HG03520 (cell line): Measurements from ENCODE around the gene ITPR3.

Source experiments
- ATAC-seq: cut with Tn5 transposase; IDR thresholded peaks from one replicate; pipeline ENCODE4 v1.9.1; 2021; ENCODE audit warnings: mild to moderate bottlenecking, moderate library complexity; ENCODE audit not compliant: unreplicated experiment

Gene ITPR3

DNA sequence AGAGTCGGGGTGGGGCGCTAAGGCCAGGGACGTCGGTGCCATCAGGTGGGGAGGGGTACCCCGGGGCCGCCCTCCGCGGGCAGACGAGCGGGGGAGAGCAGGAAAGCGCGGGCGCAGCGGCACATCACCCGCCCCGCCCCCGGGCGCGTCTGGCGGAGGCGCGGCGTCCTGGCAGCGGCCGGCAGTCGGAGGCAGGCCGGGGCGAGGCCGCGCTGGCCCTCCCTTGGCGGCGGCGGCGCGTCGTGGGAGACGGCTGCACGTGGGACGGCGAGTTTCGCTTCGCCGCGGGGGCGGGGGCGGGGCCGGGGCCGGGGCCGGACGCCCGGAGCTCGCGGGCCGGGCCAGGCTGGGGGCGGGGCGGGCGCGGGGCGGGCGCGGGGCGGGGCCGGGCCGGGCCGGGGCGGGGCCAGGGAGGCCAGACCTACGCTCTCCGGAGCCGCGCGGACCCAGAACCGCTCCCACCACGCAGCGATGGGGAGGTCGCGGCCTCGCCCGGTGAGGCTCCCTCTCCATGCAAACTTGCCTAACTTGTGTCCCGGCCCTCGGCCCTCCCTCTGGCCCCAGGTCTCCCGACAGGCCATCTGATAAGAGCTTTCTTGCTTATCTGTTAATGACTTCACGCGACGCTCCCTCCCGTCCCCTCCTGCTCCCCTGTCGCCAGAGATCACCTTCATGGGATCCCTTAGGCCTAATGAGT, 12.5 kb downstream of the ITPR3 start:
- ATAC-seq, result peak; percentile 52

DNA sequence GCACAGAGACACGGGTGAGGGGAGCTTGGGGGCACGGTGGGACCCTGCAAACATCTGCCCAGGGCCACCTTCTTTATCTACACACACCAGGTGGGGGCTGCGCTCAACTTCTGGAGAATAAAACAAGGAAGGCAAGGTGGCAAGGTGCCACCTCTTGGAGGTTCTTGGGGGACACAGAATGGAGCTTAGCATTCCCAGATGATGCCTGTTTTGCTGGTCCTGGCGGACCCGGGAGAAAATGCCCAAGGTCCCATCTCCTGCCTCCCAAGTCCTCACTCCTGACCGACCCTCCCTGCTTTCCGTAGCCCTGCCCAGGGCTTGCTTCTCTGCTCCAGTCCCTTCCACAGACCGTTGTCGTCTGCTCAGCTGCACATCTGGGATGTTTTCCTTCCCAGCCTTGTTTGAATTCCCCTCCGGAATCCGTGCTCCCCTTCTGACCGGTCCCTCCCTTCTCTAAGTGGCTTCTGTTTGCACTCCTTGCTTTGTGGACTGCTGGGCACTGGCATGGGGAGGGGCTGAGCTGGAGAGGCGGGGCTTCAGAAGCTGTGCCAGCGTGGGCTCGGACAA, 13.1 kb downstream of the ITPR3 start:
- no peak for ATAC-seq

DNA sequence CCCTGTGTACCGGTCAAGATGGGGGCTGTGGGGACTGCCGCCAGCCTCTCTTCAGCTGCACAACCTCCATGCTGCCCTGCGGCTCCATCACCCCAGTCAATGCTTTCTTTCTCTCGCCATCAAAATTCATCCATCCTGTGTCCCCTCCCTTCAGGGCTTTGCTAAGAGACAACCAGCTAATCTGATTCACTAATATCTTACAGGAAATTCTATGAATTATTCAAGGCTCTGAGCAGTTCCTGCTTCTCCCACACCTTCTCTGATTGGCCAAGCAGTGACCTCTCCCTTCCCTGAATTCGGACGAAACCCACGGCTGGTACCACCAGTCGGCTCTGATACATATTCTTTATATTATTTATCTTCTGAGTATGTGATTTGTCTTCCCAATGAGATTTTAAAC, 13.8 kb downstream of the ITPR3 start:
- no peak for ATAC-seq

DNA sequence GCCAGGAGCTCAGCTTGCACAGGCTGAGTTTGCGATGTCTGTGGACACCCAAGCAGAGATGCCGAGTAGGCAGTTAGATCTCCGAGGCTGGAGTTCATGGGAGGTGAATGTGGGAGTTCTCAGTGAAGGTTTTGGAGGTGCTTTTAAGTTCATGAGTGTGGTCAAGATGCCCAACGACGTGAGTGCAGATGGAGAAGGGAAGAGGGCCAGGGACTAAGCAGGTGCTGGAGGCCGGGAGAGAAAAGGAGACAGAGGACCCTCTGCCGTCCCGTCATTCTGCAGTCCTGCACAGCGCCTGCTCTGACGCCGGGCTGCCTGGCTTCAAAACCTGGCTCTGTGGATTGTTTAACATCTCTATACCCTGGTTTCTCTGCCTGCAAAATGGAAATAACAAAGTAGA, 15.5 kb downstream of the ITPR3 start:
- no peak for ATAC-seq

DNA sequence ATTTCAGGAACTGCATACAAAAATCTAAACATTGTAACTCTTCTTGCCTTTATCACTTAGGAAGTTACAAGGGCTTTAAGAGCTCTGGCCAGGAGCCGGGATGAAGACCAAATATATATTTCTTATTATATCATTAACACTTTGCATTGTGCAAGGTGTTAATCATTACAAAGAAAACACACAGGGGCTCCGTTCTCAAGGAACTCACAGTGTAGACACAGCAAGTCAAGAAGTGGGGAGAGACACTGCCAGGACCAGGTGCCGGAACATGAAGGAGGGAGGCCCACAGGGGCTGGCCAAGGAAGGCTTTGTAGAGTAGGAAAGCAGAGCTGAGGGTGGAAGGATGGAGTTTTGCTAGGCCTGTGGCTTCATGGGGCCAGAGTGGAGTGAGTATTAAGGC, 17.4 kb downstream of the ITPR3 start:
- no peak for ATAC-seq

DNA sequence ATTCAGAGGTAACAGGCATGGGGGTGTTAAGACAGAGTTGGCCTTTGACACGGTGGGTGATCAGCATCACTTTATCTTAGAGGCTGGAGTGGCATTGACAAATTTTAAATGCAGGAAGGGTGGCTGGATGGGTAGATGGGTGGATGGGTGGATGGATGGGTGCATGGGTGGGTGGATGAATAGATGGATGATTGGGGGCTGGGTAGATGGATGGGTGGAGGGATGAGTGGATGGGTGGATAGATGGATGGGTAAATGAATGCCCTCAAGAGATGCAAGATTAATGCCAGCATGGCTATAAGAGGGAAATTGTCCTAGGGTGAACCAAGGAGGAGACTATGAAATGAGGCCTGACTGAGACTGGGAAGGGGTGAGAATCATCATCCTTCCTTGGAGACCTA, 18.4 kb downstream of the ITPR3 start:
- ATAC-seq, result no peak

DNA sequence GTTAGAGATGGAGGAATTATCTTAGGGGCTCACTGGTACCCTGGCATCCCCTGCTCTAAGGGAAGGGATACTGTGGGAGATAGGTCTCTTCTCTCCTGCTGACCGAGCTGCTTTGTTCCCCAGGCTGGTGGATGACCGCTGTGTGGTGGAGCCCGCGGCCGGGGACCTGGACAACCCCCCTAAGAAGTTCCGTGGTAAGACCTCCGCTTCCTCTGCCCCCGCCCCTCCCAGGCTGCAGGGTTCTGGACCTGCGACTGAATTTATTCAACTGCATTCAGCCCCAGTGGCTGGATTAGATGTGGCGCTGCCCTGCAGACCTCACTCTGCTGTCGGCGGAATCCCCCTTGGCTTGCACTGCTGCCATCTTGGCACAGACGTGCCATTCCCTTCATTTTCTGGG, 19.2 kb downstream of the ITPR3 start:
- ATAC-seq, result no peak

DNA sequence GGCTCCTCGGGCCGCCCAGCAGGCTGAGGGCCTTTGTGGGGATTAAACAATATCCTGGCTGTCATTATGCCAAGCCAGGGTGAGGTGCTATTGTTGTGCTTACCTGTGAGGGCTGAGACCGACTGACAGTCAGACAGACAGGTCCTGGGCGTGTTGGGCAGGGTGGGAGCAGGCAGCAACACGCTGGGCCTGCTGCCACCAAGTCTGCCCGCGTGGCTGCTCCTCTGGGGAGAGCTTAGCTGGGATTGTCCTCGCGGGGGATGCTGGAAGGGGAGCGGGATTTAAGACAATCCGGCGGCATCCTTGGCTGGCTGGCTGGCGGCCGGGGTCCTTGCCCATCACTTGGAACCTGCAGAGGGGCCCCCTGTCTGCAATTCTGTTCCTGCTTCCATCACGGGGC, 20.0 kb downstream of the ITPR3 start:
- ATAC-seq, result no peak

DNA sequence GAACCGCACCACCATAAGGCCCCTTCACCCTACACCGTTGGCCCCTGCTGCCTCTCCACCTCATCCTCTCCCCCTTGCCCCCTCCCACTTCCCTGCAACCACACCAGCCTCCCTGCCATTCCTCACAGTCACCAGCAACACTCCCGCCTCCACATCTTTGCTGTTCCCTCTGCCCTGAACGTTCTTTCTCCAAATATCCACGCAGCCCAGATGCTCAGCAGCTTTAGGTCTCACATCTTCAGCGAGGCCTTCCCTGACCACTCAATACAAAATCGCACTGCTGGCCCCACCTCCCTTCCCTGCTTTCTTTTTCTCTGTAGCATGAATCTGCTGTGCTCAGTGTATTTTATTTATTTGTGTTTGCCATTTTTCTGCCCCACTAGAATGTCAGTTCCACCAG, 20.5 kb downstream of the ITPR3 start:
- no peak for ATAC-seq

DNA sequence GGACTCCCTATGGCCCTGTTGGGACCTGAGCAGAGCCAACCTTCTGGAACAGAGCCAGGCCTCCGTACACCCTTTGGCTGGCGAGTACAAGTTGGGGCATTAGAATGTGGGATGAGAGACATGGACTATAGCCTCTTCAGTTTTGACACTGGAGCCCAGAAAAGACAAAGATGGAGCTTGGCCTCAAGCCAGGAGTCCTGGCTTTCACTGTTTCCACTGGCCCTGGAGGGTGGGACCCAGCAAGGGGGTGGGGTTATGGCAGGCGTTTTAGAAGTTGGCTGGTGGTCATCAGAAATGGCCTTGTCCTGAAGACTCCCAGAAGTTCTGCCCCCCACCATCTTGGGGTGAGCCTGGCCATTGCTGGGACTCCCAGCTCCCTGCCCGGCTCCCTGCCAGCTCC, 21.8 kb downstream of the ITPR3 start:
- ATAC-seq, result no peak

DNA sequence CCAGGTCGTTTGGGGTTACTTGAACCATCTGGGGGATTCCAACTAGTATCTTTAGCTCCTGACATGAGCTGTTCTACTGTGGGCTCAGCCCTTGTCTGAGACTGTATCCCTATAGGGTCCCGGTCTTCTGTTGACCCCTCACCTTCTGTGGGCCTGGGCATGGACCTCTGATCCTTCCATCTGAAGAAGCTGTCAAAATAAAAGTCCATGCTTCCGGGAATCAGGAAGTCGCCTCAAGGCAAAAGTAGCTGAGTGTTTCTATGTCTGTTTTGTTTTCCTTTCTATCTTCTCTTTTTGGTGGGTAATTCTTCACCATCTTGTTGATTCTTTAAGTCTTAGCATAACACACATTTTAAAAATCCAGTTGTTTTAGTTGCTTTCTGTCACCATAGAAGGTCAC, 30.3 kb downstream of the ITPR3 start:
- ATAC-seq, result no peak

DNA sequence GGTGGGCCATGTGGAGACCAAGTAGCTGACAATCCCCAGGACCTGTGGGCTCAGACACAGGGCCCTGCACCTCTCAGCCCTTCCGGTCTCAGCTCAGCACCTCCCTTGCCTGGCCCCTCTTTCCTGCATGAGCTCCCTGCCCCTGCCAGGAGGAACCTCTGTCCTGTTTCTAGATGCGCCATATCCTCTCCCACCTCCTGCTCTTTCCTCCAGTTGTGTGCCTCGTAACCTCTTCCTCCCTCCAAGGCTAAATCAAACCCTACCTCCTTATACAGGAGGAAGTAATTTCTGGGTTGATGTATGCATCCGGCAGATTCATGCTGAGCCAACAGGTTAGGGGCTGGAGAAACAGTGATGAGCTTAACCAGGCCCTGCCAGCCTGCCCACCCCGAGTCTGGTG, 30.9 kb downstream of the ITPR3 start:
- no peak for ATAC-seq

DNA sequence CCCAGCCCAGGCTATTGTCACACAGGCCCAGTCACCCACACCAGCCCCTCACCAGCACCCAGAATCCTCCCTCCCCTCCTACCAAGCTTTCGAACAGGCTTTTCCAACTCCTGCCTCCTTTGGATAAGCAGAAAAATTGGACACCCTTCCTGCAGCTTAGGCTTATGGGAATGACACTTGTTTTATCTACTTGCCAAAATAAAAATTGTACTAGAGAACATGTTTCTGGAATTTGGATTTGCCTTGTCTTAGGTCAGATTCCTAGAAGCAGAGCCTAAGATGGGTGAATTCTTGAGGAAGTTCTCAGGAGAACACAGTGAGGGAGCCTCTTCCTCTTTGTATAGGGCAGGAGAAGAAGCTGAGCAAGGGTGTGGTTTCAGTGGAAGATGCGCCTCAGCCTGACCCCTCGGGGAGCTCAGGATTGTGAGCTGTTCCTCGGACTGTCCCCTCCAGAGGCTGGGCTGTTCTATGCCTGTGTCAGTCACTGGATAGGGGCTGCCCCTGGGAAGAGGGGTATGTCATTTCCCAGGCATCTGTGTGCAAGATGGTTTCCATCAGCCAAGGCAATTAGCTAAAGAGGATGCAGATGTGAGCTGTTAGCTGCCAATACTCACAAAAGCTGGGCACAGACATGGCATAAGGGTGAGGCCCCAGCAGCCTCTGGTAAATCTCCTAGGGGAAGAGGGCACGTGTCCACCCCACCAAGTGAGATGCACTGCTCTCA, 33.9 kb downstream of the ITPR3 start:
- no peak for ATAC-seq

DNA sequence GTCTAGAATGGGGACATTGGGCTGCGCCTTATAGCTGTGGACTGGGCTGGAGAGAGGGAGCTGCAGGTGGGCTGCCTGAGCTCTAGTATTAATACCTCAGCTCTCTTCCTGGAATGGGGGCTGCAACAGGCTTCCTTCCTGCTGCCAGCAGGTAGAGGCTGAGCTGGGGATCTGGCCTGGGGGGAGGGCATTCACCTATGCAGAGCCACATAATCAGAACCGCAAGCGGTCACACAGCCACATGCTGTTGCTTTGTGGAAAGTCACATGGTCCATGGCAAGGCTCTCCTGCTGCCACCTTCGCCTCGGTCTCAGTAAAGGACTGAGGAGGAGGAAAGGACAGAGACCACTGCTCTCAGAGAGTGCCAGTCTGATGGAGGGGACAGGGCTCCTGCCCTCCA, 35.7 kb downstream of the ITPR3 start:
- no peak for ATAC-seq

DNA sequence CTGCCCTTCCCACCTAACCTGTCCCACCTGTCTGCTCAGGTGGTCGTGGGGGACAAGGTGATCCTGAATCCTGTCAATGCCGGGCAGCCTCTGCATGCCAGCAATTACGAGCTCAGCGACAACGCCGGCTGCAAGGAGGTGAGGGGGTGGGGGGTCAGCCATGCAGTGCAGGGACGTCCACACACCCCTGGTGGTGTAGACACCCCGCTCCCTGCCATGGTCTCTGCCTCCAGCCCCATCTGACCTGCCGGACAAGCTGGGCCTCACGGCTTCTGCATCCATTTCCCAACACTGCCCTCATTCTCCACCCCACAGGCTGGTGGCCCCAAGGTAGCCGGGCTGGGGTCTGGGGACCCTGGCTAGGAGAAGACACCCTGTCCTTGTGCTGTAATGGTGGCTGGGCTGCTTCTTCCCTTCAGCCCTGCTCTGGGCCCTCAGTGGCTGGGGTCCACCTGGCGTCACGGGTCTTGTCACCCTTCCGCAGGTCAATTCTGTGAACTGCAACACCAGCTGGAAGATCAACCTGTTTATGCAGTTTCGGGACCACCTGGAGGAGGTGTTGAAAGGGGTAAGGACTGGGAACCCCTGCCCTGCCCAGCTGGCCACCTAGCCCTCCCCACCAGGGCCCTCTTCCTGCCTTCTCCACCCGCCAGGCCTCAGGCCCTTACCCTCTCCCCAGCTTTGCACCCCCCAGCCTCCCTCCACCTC, 38.0 kb downstream of the ITPR3 start:
- ATAC-seq, result no peak

DNA sequence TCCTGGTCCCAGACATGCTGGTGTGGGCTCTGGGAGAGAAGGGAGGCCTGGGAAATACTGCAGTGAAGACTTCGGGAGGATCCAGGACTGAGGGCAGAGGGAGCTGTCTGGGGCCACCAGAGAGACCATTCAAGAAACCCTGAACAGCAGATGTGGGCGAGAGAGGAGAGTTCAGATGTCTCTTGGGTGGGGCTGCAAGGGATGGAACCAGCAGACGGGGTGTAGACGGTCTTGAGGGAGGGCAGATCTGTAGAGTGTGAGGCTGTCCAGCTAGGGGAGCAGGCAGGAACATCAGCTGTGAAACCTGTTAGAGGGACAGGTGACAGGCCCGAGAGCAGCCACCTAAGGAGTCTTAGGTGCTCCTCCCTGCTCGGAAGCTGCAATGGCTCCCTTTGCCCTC, 38.9 kb downstream of the ITPR3 start:
- ATAC-seq, result no peak

DNA sequence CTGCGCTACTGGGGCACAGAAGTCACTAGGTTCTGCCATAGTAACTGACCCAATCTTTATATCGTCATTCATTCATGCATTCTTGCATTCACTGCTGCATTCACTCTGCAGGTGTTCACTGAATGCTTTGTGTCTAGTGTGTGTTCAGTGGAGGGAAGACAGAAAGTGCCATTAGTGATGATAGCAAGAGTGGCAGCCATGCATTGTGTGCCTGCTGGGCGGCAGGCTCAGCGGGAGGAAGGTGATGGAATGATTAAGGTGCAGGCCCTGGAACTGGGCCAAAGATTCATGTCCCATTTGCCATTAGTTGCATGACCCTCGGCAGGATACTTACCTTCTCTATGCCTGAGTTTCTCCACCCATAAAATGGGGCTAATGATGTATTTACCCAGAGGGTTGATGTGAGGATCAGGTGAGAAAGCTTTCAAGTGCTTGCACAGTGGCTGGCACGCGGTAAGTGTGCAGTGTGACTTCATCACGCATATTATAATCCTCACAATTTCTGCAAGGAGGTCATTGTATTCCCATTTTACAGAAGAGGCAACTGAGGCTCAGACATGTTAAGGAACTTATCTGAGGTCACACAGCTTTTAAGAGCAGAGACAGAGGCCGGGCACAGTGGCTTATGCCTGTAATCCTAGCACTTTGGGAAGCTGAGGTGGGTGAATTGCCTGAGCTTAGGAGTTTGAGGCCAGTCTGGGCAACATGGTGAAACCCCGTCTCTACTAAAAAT, 40.1 kb downstream of the ITPR3 start:
- ATAC-seq, result no peak

DNA sequence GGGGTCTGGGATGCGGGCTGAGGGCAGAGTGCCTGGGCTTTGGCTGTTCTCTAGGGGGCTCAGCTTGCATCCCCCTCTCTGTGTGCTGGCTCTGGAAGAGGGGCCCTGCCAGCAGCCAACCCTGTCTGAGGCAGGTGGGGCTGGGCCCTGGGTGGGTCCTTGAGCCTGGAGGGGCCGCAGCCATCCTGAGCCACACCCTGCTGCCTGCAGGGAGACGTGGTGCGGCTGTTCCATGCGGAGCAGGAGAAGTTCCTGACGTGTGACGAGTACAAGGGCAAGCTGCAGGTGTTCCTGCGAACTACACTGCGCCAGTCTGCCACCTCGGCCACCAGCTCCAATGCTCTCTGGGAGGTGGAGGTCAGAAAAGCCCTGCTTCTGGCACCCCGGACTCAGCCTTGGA, 41.2 kb downstream of the ITPR3 start:
- ATAC-seq, result no peak

DNA sequence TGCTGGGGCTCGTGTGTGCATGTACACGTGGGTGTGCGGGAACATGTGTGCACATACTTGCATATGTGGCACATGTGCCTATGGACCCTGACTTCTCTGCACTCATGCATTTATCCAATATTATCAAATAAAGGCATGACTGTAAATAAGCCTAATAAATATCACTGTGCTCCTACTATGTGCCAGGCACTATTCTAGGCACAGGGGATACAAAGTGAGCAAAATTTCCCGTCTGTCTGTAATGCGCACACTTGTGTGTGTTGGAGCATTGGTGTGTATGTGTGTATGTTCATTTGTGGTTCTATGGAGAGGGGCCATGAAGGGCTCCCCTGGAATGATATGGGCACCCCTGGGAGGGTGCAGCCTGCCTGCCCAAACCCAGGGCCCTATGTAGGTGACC, 41.9 kb downstream of the ITPR3 start:
- no peak for ATAC-seq

DNA sequence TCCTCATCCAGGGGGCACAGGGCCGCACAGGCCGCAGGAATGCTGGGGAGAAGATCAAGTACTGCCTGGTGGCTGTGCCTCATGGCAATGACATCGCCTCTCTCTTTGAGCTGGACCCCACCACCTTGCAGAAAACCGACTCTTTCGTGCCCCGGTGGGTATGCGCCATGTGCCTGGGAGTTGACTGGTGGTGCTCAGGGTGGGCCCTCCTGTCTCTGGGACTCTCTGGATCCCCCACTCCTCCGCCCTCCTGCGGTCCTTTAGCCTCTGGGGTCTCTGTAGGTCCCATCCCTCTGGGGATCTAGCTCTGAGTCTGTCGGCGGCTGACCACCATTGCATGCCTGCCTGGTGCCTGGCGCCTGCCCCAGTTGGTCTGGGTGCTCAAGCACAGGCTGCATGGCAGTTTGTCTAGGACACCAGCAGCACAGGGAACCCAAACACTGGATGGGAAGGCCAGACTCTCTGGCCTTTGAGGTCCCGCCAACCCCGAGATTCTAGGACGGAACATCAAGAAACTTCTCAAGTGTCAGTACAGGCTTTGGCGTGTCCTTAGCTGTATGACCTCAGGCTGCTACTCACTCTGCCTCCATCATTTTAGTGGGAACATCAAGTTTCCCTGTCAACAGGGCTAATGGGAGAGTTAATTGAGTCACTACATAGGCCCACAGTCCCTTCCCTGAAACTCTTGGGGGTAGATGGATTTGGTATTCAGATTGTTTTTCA, 42.8 kb downstream of the ITPR3 start:
- no peak for ATAC-seq
